Hematopoietic multipotent progenitor cell treated with erythropoietin and hydrocortisone succinate and interleukin-3 and kit ligand, for 8 days (in vitro differentiated cells): ENCODE data around the gene GNB4.
A peak's percentile ranks its signal among the peaks of the same experiment; 100 is the strongest.

ENCODE experiments used
- DNase-seq: peaks from one replicate; pipeline ENCODE4 v3.0.0-alpha.2; 2015

The GNB4 gene

GRCh38 chr3:179348325-179349013 is 102.8 kb downstream of the GNB4 start:
- peak; percentile 23 for DNase-seq

- peak; percentile 97 for DNase-seq
Observed at GRCh38 chr3:179347345-179348194, 103.7 kb downstream of the GNB4 start, which contains the start of gene MFN1. MFN1 (plus strand) TSS chr3:179347709; CDS start chr3:179348852, 1,143 bp downstream.
